HepG2 (cell line): ENCODE measurements around the gene RNF175. TPM values are rescaled to one million over a fixed set of nuclear protein-coding genes. Genes with fewer than 3 reads are reported as not detected.

Source experiments
- ATAC-seq: fragments of 200-7000 bp; cut with Tn5 transposase; 3 replicates; pipeline ENCODE4 v1.9.1; 2020; ENCODE audit warnings: mild to moderate bottlenecking, moderate library complexity
- BruUV-seq: library from RNA; stranded (reverse); fragments of 400-500 nt; replicated peaks from 2 replicates; lab custom pipeline; 2021; lab: Mats Ljungman, UMichigan
- CTCF ChIA-PET: fragments of 300-600 bp; formaldehyde crosslinking; extraction: SDS; loops from one replicate; lab custom pipeline; 2021; ENCODE audit warnings: low total read pairs, inconsistent platforms, low intra/inter-chr PET ratio; lab: Yijun Ruan, JAX
- POLR2A ChIA-PET: fragments of 350-600 bp; sonication (Branson Sonifier 250); formaldehyde crosslinking; loops from one replicate; lab custom pipeline; 2020; ENCODE audit warnings: antibody characterized with exemption, inconsistent platforms; lab: Yijun Ruan, JAX
- DNase-seq: peaks from one replicate; pipeline ENCODE4 v3.0.0-alpha.2; 2015; ENCODE audit warnings: low spot score
- FAIRE-seq: peaks from 3 replicates; lab custom pipeline; 2011; peaks lifted over from hg19 to GRCh38; lab: Jason Lieb, UNC
- H2AFZ ChIP-seq: one replicate; pipeline ENCODE4 v1.6.1; 2011; ENCODE audit warnings: low read length, inconsistent platforms
- H3K27ac ChIP-seq: fragments of 300-600 bp; 3 replicates; pipeline ENCODE4 v1.8.0; 2011; ENCODE audit warnings: mixed run types, mild to moderate bottlenecking, mixed read lengths, low read length, inconsistent platforms; ENCODE audit not compliant: insufficient read depth; ENCODE audit errors: extremely low read length
- H3K27me3 ChIP-seq, 2 experiments: fragments of 200-600 bp in 1 of 2; 2 replicates in 1 of 2; 3 replicates in 1 of 2; pipeline versions ENCODE4 v1.6.0 to v1.8.0; 2011; ENCODE audit warnings: low read length in 2 of 2, mild to moderate bottlenecking in 2 of 2, moderate library complexity in 2 of 2, inconsistent platforms in 1 of 2; ENCODE audit not compliant: insufficient read depth in 2 of 2, control insufficient read depth in 1 of 2
- H3K36me3 ChIP-seq, 2 experiments: fragments of 200-600 bp in 1 of 2; replicated peaks in 1 of 2; 2 replicates in 1 of 2; 3 replicates in 1 of 2; pipeline versions ENCODE4 v1.5.1 to v1.8.0; 2011; ENCODE audit warnings: low read length in 2 of 2, inconsistent platforms in 1 of 2; ENCODE audit not compliant: insufficient read depth in 2 of 2, control insufficient read depth in 1 of 2
- H3K4me1 ChIP-seq: 2 replicates; pipeline ENCODE4 v1.5.1; 2012; ENCODE audit warnings: low read length, inconsistent platforms; ENCODE audit not compliant: insufficient read depth
- H3K4me2 ChIP-seq: 2 replicates; pipeline ENCODE4 v1.6.0; 2011; ENCODE audit warnings: low read depth, low read length, inconsistent platforms
- H3K4me3 ChIP-seq, 3 experiments: fragments of 200-600 bp in 1 of 3; sonication (generic), shearing (Covaris generic) in 1 of 3; replicated peaks in 1 of 3; 2 replicates each; pipeline ENCODE4 v1.5.1; 2011 to 2016; ENCODE audit warnings: low read length in 3 of 3, inconsistent platforms in 2 of 3, low read depth in 2 of 3, mild to moderate bottlenecking in 2 of 3, control low read depth in 1 of 3, mixed read lengths in 1 of 3; ENCODE audit not compliant: insufficient read depth in 1 of 3
- H3K79me2 ChIP-seq: one replicate; pipeline ENCODE4 v1.6.1; 2011; ENCODE audit warnings: low read length, inconsistent platforms; ENCODE audit not compliant: insufficient read depth
- H3K9ac ChIP-seq: 2 replicates; pipeline ENCODE4 v1.6.0; 2011; ENCODE audit warnings: mild to moderate bottlenecking, low read depth, low read length, inconsistent platforms; ENCODE audit not compliant: insufficient read depth
- H3K9me3 ChIP-seq: 2 replicates; pipeline ENCODE4 v1.5.1; 2012; ENCODE audit warnings: mild to moderate bottlenecking, low read length
- H4K20me1 ChIP-seq: 2 replicates; pipeline ENCODE4 v1.6.0; 2011; ENCODE audit warnings: inconsistent platforms, mild to moderate bottlenecking, low read length, moderate library complexity; ENCODE audit not compliant: insufficient read depth
- CEBPG ChIP-seq: IDR thresholded peaks from 2 replicates; pipeline ENCODE4 v1.6.1; 2016
- MXI1 ChIP-seq: IDR thresholded peaks from 3 replicates; pipeline ENCODE4 v1.6.1; 2012; ENCODE audit warnings: low read depth, low read length, inconsistent platforms, borderline replicate concordance
- PTBP1 ChIP-seq: fragments of 200-400 bp; formaldehyde crosslinking; IDR thresholded peaks from 2 replicates; pipeline ENCODE4 v1.6.1; 2018; ENCODE audit warnings: low read length, low read depth; ENCODE audit not compliant: poor library complexity, severe bottlenecking
- SATB2 ChIP-seq: sonication (generic); formaldehyde crosslinking; IDR thresholded peaks from 2 replicates; pipeline ENCODE4 v1.5.0; 2020; ENCODE audit warnings: missing genetic modification reagents
- TSC22D2 ChIP-seq: sonication (generic); formaldehyde crosslinking; IDR thresholded peaks from 2 replicates; pipeline ENCODE4 v1.5.1; 2020; ENCODE audit warnings: missing genetic modification reagents, mild to moderate bottlenecking, borderline replicate concordance
- ZBTB20 ChIP-seq: sonication (generic); formaldehyde crosslinking; IDR thresholded peaks from 2 replicates; pipeline ENCODE4 v1.8.1; 2023; ENCODE audit warnings: missing genetic modification reagents, low read depth, mild to moderate bottlenecking, borderline replicate concordance
- ZBTB8A ChIP-seq: sonication (generic); formaldehyde crosslinking; IDR thresholded peaks from 2 replicates; pipeline ENCODE4 v1.4.0; 2020; ENCODE audit warnings: mild to moderate bottlenecking, low read depth, missing genetic modification reagents, borderline replicate concordance
- ZEB1 ChIP-seq: IDR thresholded peaks from 2 replicates; pipeline ENCODE4 v1.6.1; 2012; ENCODE audit warnings: mild to moderate bottlenecking, low read depth, inconsistent platforms; ENCODE audit not compliant: insufficient replicate concordance
- ZKSCAN5 ChIP-seq: sonication (generic); formaldehyde crosslinking; IDR thresholded peaks from 2 replicates; pipeline ENCODE4 v1.5.1; 2020; ENCODE audit warnings: mild to moderate bottlenecking, missing genetic modification reagents
- WGBS: methylation state at CpG from one replicate; pipeline ENCODE4 v1.1.6; 2017; ENCODE audit warnings: low lambda C conversion rate; 5-methylcytosine and 5-hydroxymethylcytosine counted together
- in situ Hi-C: cut with HindIII; loops from 2 replicates; pipeline ENCODE4 v1.10.0; 2017; ENCODE audit warnings: low pct_unique_long_range_greater_than_20kb; ENCODE audit not compliant: extremely low pct_ligation_motif_present
- intact Hi-C: fragments of 100-400 bp; cut with micrococcal nuclease; formaldehyde crosslinking; loops from one replicate; pipeline ENCODE4 v1.10.0; 2022; ENCODE audit not compliant: unreplicated experiment
- polyA plus RNA-seq, 8 experiments: library from polyadenylated mRNA; depleted of rRNA in 3 of 8; stranded (reverse) in 7 of 8; unstranded in 1 of 8; fragments of >200 nt; fragmentation: Illumina TruSeq in 4 of 8; extraction: Trizol in 4 of 8; gene quantifications; 2 replicates each; pipeline versions ENCODE4 v1.2.1 to v1.2.3, GENCODE V29; 2011 to 2016; ENCODE audit warnings: low read depth in 4 of 8, missing spikeins in 1 of 8, mixed read lengths in 1 of 8; ENCODE audit not compliant: insufficient read depth in 1 of 8
- total RNA-seq, 5 experiments: library from RNA; depleted of rRNA; stranded (reverse); fragments of >200 nt; fragmentation: Illumina TruSeq; extraction: Trizol; gene quantifications; 2 replicates each; pipeline ENCODE4 v1.2.3, GENCODE V29; 2016; ENCODE audit warnings: low read depth in 1 of 5

The RNF175 gene
- total and polyA plus RNA-seq, 2 of the 13 experiments (the other 11 are each of a cell fraction or from before 2014, with no cell fraction given), result not detected

- no peaks in the 10 kb centered on the region for H3K79me2 ChIP-seq
- no peak overlapping the region for H3K9ac ChIP-seq
- no peak for ATAC-seq
- no TSS peak for BruUV-seq
- H4K20me1 ChIP-seq, result no peaks in the 10 kb centered on the region
- POLR2A ChIA-PET, result no interaction called here
- intact Hi-C loops, result no loop called here
- no peak overlapping the region for H2AFZ ChIP-seq
- in situ Hi-C loops, result no loop called here
- no peak overlapping the region for H3K4me3 ChIP-seq
- no peaks in the 10 kb centered on the region for H3K27me3 ChIP-seq
- CTCF ChIA-PET, result no interaction called here
- H3K4me2 ChIP-seq, result no peak overlapping the region
- H3K4me1 ChIP-seq, result no peaks in the 10 kb centered on the region
- no peak overlapping the region for H3K27ac ChIP-seq
- 0 out of 2 replicates have a peak, but pooled peaks cover 12% of the 10 kb centered on the region for H3K9me3 ChIP-seq
- TF ChIP-seq PTBP1 (no peak), CEBPG (CRISPR knock-in tag) (no peak), ZBTB20 (CRISPR knock-in tag) (no peak), ZEB1 (no peak)
- no peak for DNase-seq
- FAIRE-seq, result no peak
- H3K36me3 ChIP-seq, result no peaks in the 10 kb centered on the region
- WGBS, result 5% methylated on average over 1 of the region's 1 CpG
These were observed 96.2 kb downstream of the RNF175 start for GRCh38 chr4:153663667-153664066.

DNA sequence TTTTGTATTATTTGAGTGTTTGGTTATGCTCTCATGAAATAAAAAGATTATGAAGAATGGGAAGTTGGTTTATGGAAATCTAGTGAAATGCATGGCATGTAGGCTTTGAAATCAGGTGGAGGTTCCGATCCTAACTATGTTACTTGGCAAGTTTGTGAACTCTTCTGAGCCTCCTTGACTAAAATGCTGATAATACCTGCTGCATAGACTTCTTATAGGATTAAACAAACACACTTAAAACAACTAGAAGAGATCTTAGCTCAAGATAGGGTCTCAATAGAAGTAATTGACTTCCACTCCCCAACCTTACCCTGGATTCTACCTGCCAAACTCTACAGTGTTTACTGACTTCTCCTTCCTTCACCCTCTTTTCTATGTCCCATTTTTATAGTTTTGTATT, 97.9 kb downstream of the RNF175 start:
- no peaks in the 10 kb centered on the region for H3K79me2 ChIP-seq
- H3K9ac ChIP-seq, result no peak overlapping the region
- no peaks in the 10 kb centered on the region for H3K27me3 ChIP-seq
- POLR2A ChIA-PET, result no interaction called here
- no peak overlapping the region for H3K4me2 ChIP-seq
- FAIRE-seq (no peak), ATAC-seq (no peak), DNase-seq (no peak)
- CTCF ChIA-PET, result no interaction called here
- in situ Hi-C loops (no loop called here), intact Hi-C loops (no loop called here)
- H3K36me3 ChIP-seq, result no peaks in the 10 kb centered on the region
- TF ChIP-seq MXI1 (no peak), SATB2 (CRISPR knock-in tag) (no peak), ZBTB8A (CRISPR knock-in tag) (no peak), ZKSCAN5 (no peak), TSC22D2 (no peak)
- H2AFZ ChIP-seq, result no peak overlapping the region
- 0 out of 2 replicates have a peak, but pooled peaks cover 12% of the 10 kb centered on the region for H3K9me3 ChIP-seq
- H3K4me3 ChIP-seq, result no peak overlapping the region
- H4K20me1 ChIP-seq, result no peaks in the 10 kb centered on the region
- no peak overlapping the region for H3K27ac ChIP-seq
- BruUV-seq, result no TSS peak
- no peaks in the 10 kb centered on the region for H3K4me1 ChIP-seq
- WGBS, result 60% methylated on average over 1 of the region's 1 CpG
